T-cell (primary cell): ENCODE results near the gene B3GAT3. TPM values are rescaled to one million over a fixed set of nuclear protein-coding genes. Genes with fewer than 3 reads are reported as not detected.
A peak's percentile ranks its signal among the peaks of the same experiment; 100 is the strongest.

Source experiments
- ATAC-seq, 4 experiments: fragments of 200-7000 bp in 3 of 4; fragments of 150-1000 bp in 1 of 4; cut with Tn5 transposase; replicated peaks in 1 of 4; 1 replicate in 3 of 4; 2 replicates in 1 of 4; pipeline ENCODE4 v1.10.0; 2021; ENCODE audit warnings: moderate library complexity in 3 of 4, mild to moderate bottlenecking in 2 of 4, moderate number of reproducible peaks in 1 of 4
- CTCF ChIA-PET, 2 donors: fragments of 300-600 bp; sonication (Branson Sonifier 250); formaldehyde crosslinking; loops; one replicate each; lab custom pipeline; 2022; ENCODE audit warnings: antibody characterized with exemption in 2 of 2; lab: Charles Lee
- POLR2A ChIA-PET, 2 donors: fragments of 300-600 bp; sonication (Branson Sonifier 250); formaldehyde crosslinking; loops; one replicate each; lab custom pipeline; 2022; ENCODE audit warnings: antibody characterized with exemption in 2 of 2; lab: Charles Lee
- DNase-seq, 35 experiments: peaks; one replicate each; pipeline versions ENCODE4 v3.0.0 to v3.0.0-alpha.2; 2013 to 2023
- H3K27ac ChIP-seq: one replicate; pipeline ENCODE4 v1.5.1; 2013; ENCODE audit warnings: low read length
- H3K27me3 ChIP-seq, 2 experiments: replicated peaks in 1 of 2; 1 replicate in 1 of 2; 2 replicates in 1 of 2; pipeline versions ENCODE4 v1.6.1 to v1.7.0; 2013; ENCODE audit warnings: low read length in 1 of 2, mixed read lengths in 1 of 2; ENCODE audit not compliant: control insufficient read depth in 2 of 2, insufficient read depth in 2 of 2; ENCODE audit errors: extremely low read depth in 1 of 2
- H3K36me3 ChIP-seq, 2 donors: 1 replicate in 1 of 2; 2 replicates in 1 of 2; pipeline versions ENCODE4 v1.6.1 to v1.7.0; 2013; ENCODE audit warnings: low read length in 1 of 2; ENCODE audit not compliant: control insufficient read depth in 2 of 2, insufficient read depth in 1 of 2; ENCODE audit errors: extremely low read depth in 1 of 2
- H3K4me1 ChIP-seq, 2 experiments: 1 replicate in 1 of 2; 2 replicates in 1 of 2; pipeline versions ENCODE4 v1.6.1 to v1.7.0; 2013; ENCODE audit warnings: low read length in 2 of 2, mixed read lengths in 1 of 2; ENCODE audit not compliant: insufficient read depth in 2 of 2, control insufficient read depth in 1 of 2; ENCODE audit errors: extremely low read depth in 1 of 2
- H3K4me3 ChIP-seq, 2 donors: 1 replicate in 1 of 2; 2 replicates in 1 of 2; pipeline versions ENCODE4 v1.5.1 to v1.7.0; 2013; ENCODE audit warnings: mild to moderate bottlenecking in 2 of 2, low read length in 1 of 2, moderate library complexity in 1 of 2; ENCODE audit not compliant: control insufficient read depth in 1 of 2; ENCODE audit errors: extremely low read depth in 1 of 2
- H3K9me3 ChIP-seq: 2 replicates; pipeline ENCODE4 v1.7.0; 2013
- H3K27ac Mint-ChIP-seq, 2 donors: one replicate each; pipeline ENCODE4 v1.8.0; 2020 to 2021; ENCODE audit warnings: mild to moderate bottlenecking in 2 of 2, mixed read lengths in 2 of 2
- H3K27me3 Mint-ChIP-seq, 2 donors: one replicate each; pipeline ENCODE4 v1.8.0; 2021 to 2022; ENCODE audit warnings: mixed read lengths in 2 of 2
- H3K36me3 Mint-ChIP-seq: one replicate; pipeline ENCODE4 v1.8.0; 2021; ENCODE audit warnings: mixed read lengths
- H3K4me1 Mint-ChIP-seq, 3 donors: one replicate each; pipeline ENCODE4 v1.8.0; 2020 to 2022; ENCODE audit warnings: mixed read lengths in 3 of 3, mild to moderate bottlenecking in 1 of 3
- H3K4me3 Mint-ChIP-seq, 3 donors: one replicate each; pipeline ENCODE4 v1.8.0; 2020 to 2022; ENCODE audit warnings: mild to moderate bottlenecking in 3 of 3, mixed read lengths in 3 of 3, moderate library complexity in 3 of 3
- H3K9me3 Mint-ChIP-seq, 3 donors: one replicate each; pipeline ENCODE4 v1.8.0; 2020 to 2022; ENCODE audit warnings: mixed read lengths in 3 of 3
- WGBS: methylation state at CpG from one replicate; pipeline ENCODE4 v1.1.5; 2013; ENCODE audit warnings: missing lambda C conversion rate; ENCODE audit not compliant: insufficient coverage; 5-methylcytosine and 5-hydroxymethylcytosine counted together
- total RNA-seq, 35 experiments: library from RNA in 6 of 35; stranded (reverse) in 6 of 35; fragments of 120-200 nt in 1 of 35; gene quantifications; one replicate each; pipeline versions ENCODE4 v1.2.1 to v1.2.4 and lab custom pipeline; 2013 to 2026

B3GAT3 gene
- total RNA-seq (10 to 100 TPM; 59.0 to 94.5 (median 90.5) TPM), total RNA-seq (lab: John Stamatoyannopoulos, UW) (31.0 to 78.5 (median 47.8) reads per million in 29 experiments)
- 46.0 TPM for total RNA-seq (2013)

- peak; percentile 79 to 84 (median 82) for ATAC-seq
- H3K27me3 ChIP-seq = no peaks in the 10 kb centered on the region
- Mint-ChIP-seq H3K4me3 (peak within 1 kb of the TSS; percentile 90 to 99 (median 94)), H3K36me3 (peaks cover 14% of the 10 kb centered on the region), H3K4me1 (peaks cover 17 to 27% (median 24%) of the 10 kb centered on the region in 3 donors), H3K27ac (peak within 1 kb of the TSS; percentile 96 to 97), H3K9me3 (no peaks in the 10 kb centered on the region), H3K27me3 (no peaks in the 10 kb centered on the region)
- peak within 1 kb of the TSS; percentile 83 to 95 for H3K4me3 ChIP-seq
- under 1% methylated on average over 76 of the region's 77 CpGs for WGBS
- H3K4me1 ChIP-seq = peaks cover 15 to 27% of the 10 kb centered on the region in 2 experiments
- CTCF ChIA-PET = interaction anchor here (0.5 to 2.3 kb wide), 10 partner anchors 9 to 233 kb away, joined by 3 to 17 read pairs (median 6); partner anchors contain the start of genes C11orf98 (in 1 of the 2), CSKMT (in 1 of the 2), MTA2 (in 1 of the 2) and ROM1 (in 1 of the 2)
- POLR2A ChIA-PET = interaction anchor here (0.6 to 1.5 kb wide), 14 partner anchors 17 to 1647 kb away, joined by 3 to 9 read pairs (median 5); partner anchors contain the start of genes C11orf98 (in 1 of the 2), CSKMT (in 1 of the 2), LBHD1 (in 1 of the 2) and TUT1 (in 1 of the 2)
- H3K27ac ChIP-seq = peak within 1 kb of the TSS; percentile 85
- peaks cover under 1 to 25% of the 10 kb centered on the region in 2 donors for H3K36me3 ChIP-seq
- H3K9me3 ChIP-seq = no peaks in the 10 kb centered on the region
- peak; percentile 89 to 99 (median 95) for DNase-seq
Measured at GRCh38 chr11:62621567-62622470, at the start of gene B3GAT3. TSS of gene B3GAT3 (minus strand) at chr11:62621986. CDS start at chr11:62621947, 39 bp downstream.

- peak overlapping the region; percentile 98 to 99 (median 99) for H3K4me3 Mint-ChIP-seq
Measured at GRCh38 chr11:62671236-62671607, 49.4 kb upstream of the B3GAT3 start.

GRCh38 chr11:62669420-62670161 is 47.8 kb upstream of the B3GAT3 start:
- POLR2A ChIA-PET = interaction anchor here (0.6 to 0.7 kb wide), 3 partner anchors 82 to 399 kb away, joined by 3 to 6 read pairs (median 5); no protein-coding TSS in a partner anchor
- no peaks in the 10 kb centered on the region for H3K27me3 Mint-ChIP-seq
- Histone ChIP-seq H3K27ac (no peak overlapping the region), H3K4me1 (peaks cover 15 to 58% of the 10 kb centered on the region in 2 experiments), H3K27me3 (peaks cover 0 to 3% of the 10 kb centered on the region in 2 experiments), H3K4me3 (no peak overlapping the region), H3K9me3 (no peaks in the 10 kb centered on the region), H3K36me3 (peaks cover 0 to 22% of the 10 kb centered on the region in 2 donors)
- no peaks in the 10 kb centered on the region for H3K9me3 Mint-ChIP-seq
- ATAC-seq (no peak), DNase-seq (no peak)
- peaks cover 9% of the 10 kb centered on the region for H3K36me3 Mint-ChIP-seq
- H3K4me3 Mint-ChIP-seq = peak overlapping the region in 2 of 3 donors; percentile 28 to 52
- H3K4me1 Mint-ChIP-seq = peaks cover 54 to 65% (median 60%) of the 10 kb centered on the region in 3 donors
- CTCF ChIA-PET = interaction anchor here in 1 of 2 donors (0.6 kb wide), 1 partner anchor 1352 kb away, joined by 3 read pairs; no protein-coding TSS in a partner anchor
- WGBS = 93% methylated on average over 3 of the region's 4 CpGs
- peak overlapping the region; percentile 98 to 99 for H3K27ac Mint-ChIP-seq

More at GRCh38 chr11:62671236-62671607, 49.4 kb upstream of the B3GAT3 start:
- CTCF ChIA-PET = interaction anchor here (0.6 to 1.5 kb wide), 3 partner anchors 23 to 165 kb away, joined by 3 to 7 read pairs (median 4); partner anchors contain the start of gene TUT1 (in 1 of the 2)
- H3K27ac ChIP-seq = peak overlapping the region; percentile 65
- POLR2A ChIA-PET = interaction anchor here (0.6 to 1.7 kb wide), 6 partner anchors 8 to 80 kb away, joined by 3 to 11 read pairs (median 4); partner anchors contain the start of gene TUT1 (in 1 of the 2)
- H3K4me1 ChIP-seq = peaks cover 13 to 50% of the 10 kb centered on the region in 2 experiments
- H3K27me3 ChIP-seq = no peaks in the 10 kb centered on the region
- Mint-ChIP-seq H3K27ac (peak overlapping the region; percentile 98 to 99), H3K4me1 (peaks cover 58 to 65% (median 62%) of the 10 kb centered on the region in 3 donors), H3K36me3 (peaks cover 14% of the 10 kb centered on the region), H3K9me3 (no peaks in the 10 kb centered on the region), H3K27me3 (no peaks in the 10 kb centered on the region)
- no peaks in the 10 kb centered on the region for H3K9me3 ChIP-seq
- H3K4me3 ChIP-seq = peak overlapping the region; percentile 82 to 96
- peak in 10 of 35 experiments; percentile 25 to 44 (median 30) for DNase-seq
- H3K36me3 ChIP-seq = peaks cover 0 to 25% of the 10 kb centered on the region in 2 donors
- WGBS = 2% methylated on average over 15 of the region's 17 CpGs
- ATAC-seq = peak; percentile 45 to 57 (median 52)

GRCh38 chr11:62667460-62667859 is 45.7 kb upstream of the B3GAT3 start:
- Mint-ChIP-seq H3K36me3 (peaks cover 16% of the 10 kb centered on the region), H3K4me3 (peak overlapping the region; percentile 93 to 95 (median 95)), H3K9me3 (no peaks in the 10 kb centered on the region), H3K27me3 (no peaks in the 10 kb centered on the region), H3K4me1 (peaks cover 52 to 62% (median 60%) of the 10 kb centered on the region in 3 donors), H3K27ac (peak overlapping the region; percentile 49 to 94)
- POLR2A ChIA-PET = interaction anchor here in 1 of 2 donors (0.9 to 3.7 kb wide), 2 partner anchors 9 to 76 kb away, joined by 4 to 17 read pairs; partner anchors contain the start of gene TUT1
- CTCF ChIA-PET = interaction anchor here in 1 of 2 donors (0.6 kb wide), 1 partner anchor 34 kb away, joined by 4 read pairs; no protein-coding TSS in a partner anchor
- peaks cover 19 to 60% of the 10 kb centered on the region in 2 experiments for H3K4me1 ChIP-seq
- no peak overlapping the region for H3K4me3 ChIP-seq
- no peaks in the 10 kb centered on the region for H3K9me3 ChIP-seq
- WGBS = no CpG with 5 or more reads among the region's 2 CpGs
- H3K27me3 ChIP-seq = peaks cover 0 to 3% of the 10 kb centered on the region in 2 experiments
- H3K27ac ChIP-seq = no peak overlapping the region
- no peak for ATAC-seq
- H3K36me3 ChIP-seq = peaks cover 0 to 23% of the 10 kb centered on the region in 2 donors
- no peak for DNase-seq

- H3K27me3 Mint-ChIP-seq = no peaks in the 10 kb centered on the region
- H3K4me1 Mint-ChIP-seq = peaks cover 46 to 56% (median 52%) of the 10 kb centered on the region in 3 donors
- ATAC-seq = no peak
- no peaks in the 10 kb centered on the region for H3K9me3 Mint-ChIP-seq
- Histone ChIP-seq H3K4me1 (peaks cover 19 to 52% of the 10 kb centered on the region in 2 experiments), H3K27ac (peak overlapping the region; percentile 73), H3K36me3 (peaks cover 0 to 25% of the 10 kb centered on the region in 2 donors), H3K9me3 (no peaks in the 10 kb centered on the region), H3K4me3 (peak overlapping the region; percentile 97 to 99), H3K27me3 (peaks cover 0 to 3% of the 10 kb centered on the region in 2 experiments)
- H3K27ac Mint-ChIP-seq = peak overlapping the region; percentile 75 to 94
- ChIA-PET CTCF (interaction anchor here (0.7 to 1.9 kb wide), 4 partner anchors 8 to 1638 kb away, joined by 3 to 8 read pairs (median 7); partner anchors contain the start of genes MTA2 (in 1 of the 2) and TUT1 (in 1 of the 2)), POLR2A (interaction anchor here (0.6 to 3.7 kb wide), 8 partner anchors 10 to 175 kb away, joined by 3 to 28 read pairs (median 6); partner anchors contain the start of genes INTS5 (in 2 of the 2) and TUT1 (in 1 of the 2))
- 56% methylated on average over 12 of the region's 16 CpGs for WGBS
- no peak for DNase-seq
- H3K4me3 Mint-ChIP-seq = peak overlapping the region; percentile 93 to 95 (median 95)
- peaks cover 16% of the 10 kb centered on the region for H3K36me3 Mint-ChIP-seq
Measured at GRCh38 chr11:62666259-62666926, 44.6 kb upstream of the B3GAT3 start.
